ENCODE results near the gene GNG7.

- TF ChIP-seq BHLHE40 (IDR thresholded peaks at IDR 0.05; ENCODE audit: borderline replicate concordance) = no peak
- no peak for TF ChIP-seq SUZ12 (IDR thresholded peaks at IDR 0.05)
- no peak for TF ChIP-seq ARNT (IDR thresholded peaks at IDR 0.05)
- TF ChIP-seq FOXA1 (IDR thresholded peaks at IDR 0.05) = no peak
Observed at GRCh38 chr19:2461751-2462634, 240.5 kb downstream of the GNG7 start.
